ENCODE data around the gene SPSB4.

DNA sequence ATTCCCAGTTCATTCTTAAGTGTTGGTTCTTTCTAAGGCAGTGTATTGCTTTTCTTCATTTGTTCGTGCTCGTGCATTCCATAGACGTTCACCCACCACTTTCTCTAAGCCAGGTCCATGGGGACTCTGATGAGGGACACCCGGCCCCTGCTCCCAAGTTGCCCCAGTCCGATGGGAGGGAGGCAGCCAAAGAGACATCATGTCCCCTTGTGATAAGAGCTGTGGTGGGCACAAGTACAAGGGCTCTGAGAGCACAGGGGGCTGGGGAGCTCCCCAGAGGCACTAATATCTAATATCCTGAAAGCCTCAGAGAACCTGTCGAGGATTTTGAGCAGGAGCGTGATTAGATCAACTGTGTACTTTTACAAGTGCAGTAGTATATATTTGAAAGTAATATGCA lies 6.3 kb downstream of the SPSB4 start:
- TF ChIP-seq, protein P1, sequence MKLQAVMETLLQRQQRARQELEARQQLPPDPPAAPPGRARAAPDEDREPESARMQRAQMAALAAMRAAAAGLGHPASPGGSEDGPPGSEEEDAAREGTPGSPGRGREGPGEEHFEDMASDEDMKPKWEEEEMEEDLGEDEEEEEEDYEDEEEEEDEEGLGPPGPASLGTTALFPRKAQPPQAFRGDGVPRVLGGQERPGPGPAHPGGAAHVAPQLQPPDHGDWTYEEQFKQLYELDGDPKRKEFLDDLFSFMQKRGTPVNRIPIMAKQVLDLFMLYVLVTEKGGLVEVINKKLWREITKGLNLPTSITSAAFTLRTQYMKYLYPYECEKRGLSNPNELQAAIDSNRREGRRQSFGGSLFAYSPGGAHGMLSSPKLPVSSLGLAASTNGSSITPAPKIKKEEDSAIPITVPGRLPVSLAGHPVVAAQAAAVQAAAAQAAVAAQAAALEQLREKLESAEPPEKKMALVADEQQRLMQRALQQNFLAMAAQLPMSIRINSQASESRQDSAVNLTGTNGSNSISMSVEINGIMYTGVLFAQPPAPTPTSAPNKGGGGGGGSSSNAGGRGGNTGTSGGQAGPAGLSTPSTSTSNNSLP (IDR thresholded peaks at IDR 0.05; ENCODE audit: low read depth, low read length), result no peak
- no peak for TF ChIP-seq ZSCAN22 (CRISPR knock-in tag; IDR thresholded peaks at IDR 0.05)
- no peak for TF ChIP-seq HOXA3 (CRISPR knock-in tag; IDR thresholded peaks at IDR 0.05)
- no peak for TF ChIP-seq NR1H2 (CRISPR knock-in tag; IDR thresholded peaks at IDR 0.05; ENCODE audit: borderline replicate concordance, low read depth)
